ENCODE measurements around the gene FBN3. TPM values are rescaled to one million over a fixed set of nuclear protein-coding genes. Genes with fewer than 3 reads are reported as not detected.

The FBN3 gene
- total RNA-seq, 3 donors from 2014 or later, result 0.35 TPM; not detected in 2

DNA sequence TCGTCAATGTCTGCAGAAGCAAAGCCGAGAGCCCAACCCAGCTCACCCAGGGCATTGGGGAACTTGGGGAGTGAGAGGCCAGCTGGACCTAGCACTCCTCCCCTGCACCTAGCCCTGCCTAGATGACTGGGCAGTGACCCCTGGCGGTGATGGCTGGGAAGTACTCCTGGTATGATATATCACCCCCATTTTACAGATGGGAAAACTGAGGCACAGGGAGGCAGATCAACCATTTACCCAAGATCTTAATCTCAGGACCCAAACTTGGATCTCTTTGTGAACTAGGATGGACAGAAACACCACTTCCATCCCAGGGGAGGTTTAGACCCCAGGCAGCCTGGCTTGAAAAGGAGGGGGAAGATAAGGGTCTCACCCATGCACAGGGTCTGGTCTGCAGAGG is 53.3 kb downstream of the FBN3 start:
- Histone ChIP-seq H3K4me1 (ENCODE audit: low read depth) (no peaks in the 10 kb centered on the region), H3K4me3 (no peak overlapping the region), H3K9me3 (peaks cover 31% of the 10 kb centered on the region), H3K36me3 (ENCODE audit: low read depth) (no peaks in the 10 kb centered on the region)
- intact Hi-C loops (cut with DNase I, micrococcal nuclease), result no loop called here
- TF ChIP-seq, protein P1, sequence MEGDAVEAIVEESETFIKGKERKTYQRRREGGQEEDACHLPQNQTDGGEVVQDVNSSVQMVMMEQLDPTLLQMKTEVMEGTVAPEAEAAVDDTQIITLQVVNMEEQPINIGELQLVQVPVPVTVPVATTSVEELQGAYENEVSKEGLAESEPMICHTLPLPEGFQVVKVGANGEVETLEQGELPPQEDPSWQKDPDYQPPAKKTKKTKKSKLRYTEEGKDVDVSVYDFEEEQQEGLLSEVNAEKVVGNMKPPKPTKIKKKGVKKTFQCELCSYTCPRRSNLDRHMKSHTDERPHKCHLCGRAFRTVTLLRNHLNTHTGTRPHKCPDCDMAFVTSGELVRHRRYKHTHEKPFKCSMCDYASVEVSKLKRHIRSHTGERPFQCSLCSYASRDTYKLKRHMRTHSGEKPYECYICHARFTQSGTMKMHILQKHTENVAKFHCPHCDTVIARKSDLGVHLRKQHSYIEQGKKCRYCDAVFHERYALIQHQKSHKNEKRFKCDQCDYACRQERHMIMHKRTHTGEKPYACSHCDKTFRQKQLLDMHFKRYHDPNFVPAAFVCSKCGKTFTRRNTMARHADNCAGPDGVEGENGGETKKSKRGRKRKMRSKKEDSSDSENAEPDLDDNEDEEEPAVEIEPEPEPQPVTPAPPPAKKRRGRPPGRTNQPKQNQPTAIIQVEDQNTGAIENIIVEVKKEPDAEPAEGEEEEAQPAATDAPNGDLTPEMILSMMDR (IDR thresholded peaks at IDR 0.05), result no peak
- ATAC-seq, result no peak
- no peak for DNase-seq

DNA sequence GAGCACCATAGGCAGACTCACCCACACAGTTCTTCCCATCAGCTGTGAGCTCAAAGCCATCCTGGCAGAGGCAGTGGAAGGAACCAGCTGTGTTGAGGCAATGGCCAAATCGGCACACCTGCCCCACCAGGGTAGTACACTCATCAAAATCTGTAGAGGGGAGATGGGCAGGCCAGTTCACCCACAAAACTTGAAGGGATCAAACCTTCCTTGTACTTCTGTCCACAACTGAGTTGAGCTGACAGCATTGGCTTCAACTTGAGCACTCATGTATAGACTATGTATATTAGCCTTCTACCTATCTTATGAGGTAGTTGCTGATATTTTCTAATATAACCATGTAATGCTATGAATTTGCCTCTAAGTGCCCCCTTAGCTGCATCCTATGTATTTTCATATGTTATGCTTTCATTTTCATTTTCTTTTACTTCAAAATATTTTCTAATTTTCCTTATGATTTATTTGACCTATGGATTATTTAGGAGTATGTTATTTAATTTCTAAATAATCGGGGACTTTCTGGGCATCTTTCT is 54.0 kb downstream of the FBN3 start:
- ATAC-seq, result no peak
- peaks cover 31% of the 10 kb centered on the region for H3K9me3 ChIP-seq
- H3K36me3 ChIP-seq (ENCODE audit: low read depth), result no peaks in the 10 kb centered on the region
- TF ChIP-seq, protein P1 (IDR thresholded peaks at IDR 0.05), result no peak
- intact Hi-C loops (cut with DNase I, micrococcal nuclease), result no loop called here
- no peak overlapping the region for H3K4me3 ChIP-seq
- H3K4me1 ChIP-seq (ENCODE audit: low read depth), result no peaks in the 10 kb centered on the region
- no peak for DNase-seq

DNA sequence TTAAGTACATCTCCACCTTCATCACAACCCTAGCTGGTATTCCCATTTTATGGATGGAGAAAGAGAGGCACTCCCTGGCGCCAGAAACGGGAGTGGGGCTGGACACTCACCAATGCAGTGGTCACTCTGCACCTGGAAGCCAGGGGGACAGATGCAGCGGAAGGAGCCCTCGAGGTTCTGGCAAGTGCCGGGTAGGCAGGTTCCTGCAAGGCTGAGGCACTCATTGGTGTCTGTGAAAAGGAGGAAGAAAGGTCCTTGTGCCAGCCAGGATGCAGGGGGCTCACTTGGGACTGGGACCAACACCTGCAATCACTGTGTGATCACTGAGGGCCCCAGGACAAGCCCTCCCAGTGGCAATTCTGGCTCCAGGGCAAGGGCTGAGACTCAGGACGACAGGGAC is 55.1 kb downstream of the FBN3 start:
- DNase-seq (no peak), ATAC-seq (no peak)
- no peak overlapping the region for H3K4me3 ChIP-seq
- H3K4me1 ChIP-seq (ENCODE audit: low read depth), result no peaks in the 10 kb centered on the region
- peaks cover 31% of the 10 kb centered on the region for H3K9me3 ChIP-seq
- H3K36me3 ChIP-seq (ENCODE audit: low read depth), result no peaks in the 10 kb centered on the region
- TF ChIP-seq, protein P1 (IDR thresholded peaks at IDR 0.05), result no peak
- intact Hi-C loops (cut with DNase I, micrococcal nuclease), result no loop called here

DNA sequence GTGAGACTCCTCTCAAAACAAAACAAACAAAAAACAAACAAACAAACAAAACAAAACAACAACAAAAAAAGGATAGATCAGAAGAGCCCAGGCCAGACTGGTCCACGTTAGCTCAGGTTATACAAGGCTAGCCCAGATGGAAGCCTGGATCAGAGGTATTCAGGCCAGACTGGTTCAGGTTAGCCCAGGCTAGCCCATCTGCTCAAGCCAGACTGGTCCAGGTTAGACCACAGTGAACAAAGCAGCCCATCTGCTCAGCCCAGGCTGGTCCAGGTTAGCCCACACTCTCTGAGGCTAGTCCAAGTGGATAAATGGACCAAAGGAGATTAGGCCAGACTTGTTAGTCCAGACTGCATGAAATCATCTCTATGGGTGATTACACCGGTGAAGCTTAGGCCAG is 55.7 kb downstream of the FBN3 start:
- H3K4me3 ChIP-seq, result no peak overlapping the region
- ATAC-seq, result no peak
- TF ChIP-seq, protein P1 (IDR thresholded peaks at IDR 0.05), result no peak
- H3K4me1 ChIP-seq (ENCODE audit: low read depth), result no peaks in the 10 kb centered on the region
- H3K36me3 ChIP-seq (ENCODE audit: low read depth), result no peaks in the 10 kb centered on the region
- intact Hi-C loops (cut with DNase I, micrococcal nuclease), result no loop called here
- no peak for DNase-seq
- H3K9me3 ChIP-seq, result peaks cover 31% of the 10 kb centered on the region

DNA sequence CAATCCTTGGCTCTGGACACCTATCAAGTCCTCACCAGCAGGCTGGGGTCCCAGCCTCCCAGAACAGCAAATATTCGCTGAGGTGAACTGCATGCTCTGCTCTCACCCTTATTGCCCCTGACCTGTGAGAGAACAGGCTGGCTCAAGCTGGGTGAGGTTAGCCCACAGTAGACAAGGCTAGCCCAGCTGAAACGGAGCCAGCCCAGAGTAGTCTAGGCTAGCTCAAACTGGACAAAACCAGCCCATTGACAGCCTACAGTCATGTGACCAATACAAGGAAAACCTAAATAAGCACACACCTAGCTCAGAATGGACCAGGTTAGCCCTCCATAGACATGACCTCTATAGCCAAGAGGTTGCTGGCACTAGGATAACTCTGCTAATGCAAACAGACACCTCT is 58.4 kb downstream of the FBN3 start:
- DNase-seq (no peak), ATAC-seq (no peak)
- intact Hi-C loops (cut with DNase I, micrococcal nuclease), result no loop called here
- Histone ChIP-seq H3K4me3 (no peak overlapping the region), H3K4me1 (ENCODE audit: low read depth) (no peaks in the 10 kb centered on the region), H3K36me3 (ENCODE audit: low read depth) (no peaks in the 10 kb centered on the region), H3K9me3 (peaks cover 21% of the 10 kb centered on the region)
- TF ChIP-seq, protein P1 (IDR thresholded peaks at IDR 0.05), result no peak
